ENCODE results near the gene SNTG2. TPM values are rescaled to one million over a fixed set of nuclear protein-coding genes. Genes with fewer than 3 reads are reported as not detected.
"Not testable (repeated sequence)": the region's sequence is repeated elsewhere in the genome, so short reads cannot be mapped to it uniquely, and the experiment has no call there.

Gene SNTG2
- total and polyA plus RNA-seq, 11 donors = 0.19 to 3.2 (median 0.93) TPM

GRCh38 chr2:1129982-1130381 is 179.3 kb downstream of the SNTG2 start:
- TF ChIP-seq POLR2A (IDR thresholded peaks at IDR 0.05) (no peak), CTCF (IDR thresholded peaks at IDR 0.05) (no peak)
- DNase-seq (no peak), ATAC-seq (no peak)
- Histone ChIP-seq H3K36me3 (no peaks in the 10 kb centered on the region), H3K9me3 (peaks cover 0 to 3% (median 0%) of the 10 kb centered on the region in 12 donors), H3K4me1 (no peaks in the 10 kb centered on the region), H3K4me3 (no peak overlapping the region), H3K27me3 (peaks cover 0 to 7% (median 0%) of the 10 kb centered on the region in 9 donors), H3K27ac (no peak overlapping the region)
- intact Hi-C loops (cut with DNase I) = no loop called here

- H3K4me1 ChIP-seq = no peaks in the 10 kb centered on the region
- intact Hi-C loops (cut with DNase I) = no loop called here
Observed at GRCh38 chr2:1130922-1131321, 180.3 kb downstream of the SNTG2 start.

GRCh38 chr2:1132328-1132969 is 181.8 kb downstream of the SNTG2 start:
- Histone ChIP-seq H3K27ac (no peak overlapping the region), H3K9me3 (peaks cover 0 to under 1% (median 0%) of the 10 kb centered on the region in 12 donors), H3K4me1 (no peaks in the 10 kb centered on the region), H3K36me3 (no peaks in the 10 kb centered on the region), H3K27me3 (peaks cover 0 to 7% (median 0%) of the 10 kb centered on the region in 9 donors), H3K4me3 (no peak overlapping the region)
- 80 to 84% (median 82%) methylated on average over 14 of the region's 14 CpGs for WGBS, 4 donors
- no peak for DNase-seq
- TF ChIP-seq POLR2A (IDR thresholded peaks at IDR 0.05) (no peak), CTCF (IDR thresholded peaks at IDR 0.05) (no peak)
- ATAC-seq = no peak
- intact Hi-C loops (cut with DNase I) = no loop called here

More at GRCh38 chr2:1130922-1131321, 180.3 kb downstream of the SNTG2 start:
- no peak overlapping the region for H3K4me3 ChIP-seq
- no peaks in the 10 kb centered on the region for H3K36me3 ChIP-seq
- H3K9me3 ChIP-seq = peaks cover 0 to 3% (median 0%) of the 10 kb centered on the region in 12 donors
- TF ChIP-seq CTCF (IDR thresholded peaks at IDR 0.05) (no peak), POLR2A (IDR thresholded peaks at IDR 0.05) (no peak)
- no peak for ATAC-seq
- no peak for DNase-seq
- H3K27me3 ChIP-seq = peaks cover 0 to 7% (median 0%) of the 10 kb centered on the region in 9 donors
- no peak overlapping the region for H3K27ac ChIP-seq
- 67 to 74% (median 73%) methylated on average over 2 of the region's 2 CpGs for WGBS, 4 donors

GRCh38 chr2:1133896-1134295 is 183.2 kb downstream of the SNTG2 start:
- H3K27me3 ChIP-seq; DNase-seq; ATAC-seq; H3K4me3 ChIP-seq; H3K4me1 ChIP-seq; intact Hi-C loops (cut with DNase I); H3K9me3 ChIP-seq; H3K27ac ChIP-seq; H3K36me3 ChIP-seq: not testable (repeated sequence)
- 82 to 92% (median 90%) methylated on average over 16 of the region's 16 CpGs for WGBS, 4 donors

GRCh38 chr2:1134629-1135028 is 184.0 kb downstream of the SNTG2 start:
- no peaks in the 10 kb centered on the region for H3K4me1 ChIP-seq
- H3K9me3 ChIP-seq = no peaks in the 10 kb centered on the region
- ATAC-seq = no peak
- intact Hi-C loops (cut with DNase I) = no loop called here
- TF ChIP-seq POLR2A (IDR thresholded peaks at IDR 0.05) = no peak
- no peak for TF ChIP-seq CTCF (IDR thresholded peaks at IDR 0.05)
- 95 to 100% (median 97%) methylated on average over 9 to 20 of the region's 20 CpGs; no CpG with 5 or more reads in 1 of the 4 donors for WGBS, 4 donors
- no peak overlapping the region for H3K27ac ChIP-seq
- no peak overlapping the region for H3K4me3 ChIP-seq
- H3K36me3 ChIP-seq = no peaks in the 10 kb centered on the region
- DNase-seq = no peak
- peaks cover 0 to 7% (median 0%) of the 10 kb centered on the region in 9 donors for H3K27me3 ChIP-seq

Data from heart left ventricle (tissue), 16 donors.